Naive thymus-derived CD4-positive, alpha-beta T cell (primary cell): ENCODE data around the gene GLRA1. TPM values are rescaled to one million over a fixed set of nuclear protein-coding genes. Genes with fewer than 3 reads are reported as not detected.
A peak's percentile ranks its signal among the peaks of the same experiment; 100 is the strongest.

Source experiments
- ATAC-seq: fragments of 150-1000 bp; cut with Tn5 transposase; 2 replicates; pipeline ENCODE4 v1.10.0; 2021; ENCODE audit warnings: mild to moderate bottlenecking, moderate library complexity
- CTCF ChIA-PET: fragments of 350-600 bp; sonication (Branson Sonifier 250); formaldehyde crosslinking; loops from one replicate; lab custom pipeline; 2021; ENCODE audit warnings: antibody characterized with exemption; lab: Charles Lee
- POLR2A ChIA-PET: fragments of 350-600 bp; sonication (Branson Sonifier 250); formaldehyde crosslinking; loops from one replicate; lab custom pipeline; 2021; ENCODE audit warnings: antibody characterized with exemption, inconsistent platforms; lab: Charles Lee
- DNase-seq, 9 donors: peaks; one replicate each; pipeline versions ENCODE4 v3.0.0 to v3.0.0-alpha.2; 2020 to 2022; ENCODE audit warnings: mixed read lengths in 1 of 9
- H3K27ac ChIP-seq: one replicate; pipeline ENCODE4 v1.7.0; 2013; ENCODE audit warnings: mild to moderate bottlenecking, low read depth, low read length, moderate library complexity
- H3K27me3 ChIP-seq, 2 donors: one replicate each; pipeline ENCODE4 v1.7.0; 2013; ENCODE audit warnings: low read length in 2 of 2, mild to moderate bottlenecking in 2 of 2, moderate library complexity in 2 of 2; ENCODE audit not compliant: control insufficient read depth in 2 of 2, insufficient read depth in 2 of 2
- H3K36me3 ChIP-seq, 3 experiments: 1 replicate in 2 of 3; 2 replicates in 1 of 3; pipeline ENCODE4 v1.7.0; 2013; ENCODE audit warnings: low read length in 3 of 3, mild to moderate bottlenecking in 3 of 3, moderate library complexity in 1 of 3; ENCODE audit not compliant: insufficient read depth in 3 of 3, control insufficient read depth in 2 of 3
- H3K4me1 ChIP-seq, 2 donors: one replicate each; pipeline ENCODE4 v1.7.0; 2013; ENCODE audit warnings: low read length in 2 of 2, mild to moderate bottlenecking in 2 of 2, moderate library complexity in 1 of 2; ENCODE audit not compliant: control insufficient read depth in 2 of 2, insufficient read depth in 2 of 2
- H3K4me3 ChIP-seq: 2 replicates; pipeline ENCODE4 v1.7.0; 2013; ENCODE audit warnings: mild to moderate bottlenecking, low read length
- H3K9me3 ChIP-seq, 3 experiments: 1 replicate in 2 of 3; 2 replicates in 1 of 3; pipeline ENCODE4 v1.7.0; 2013; ENCODE audit warnings: low read length in 3 of 3; ENCODE audit not compliant: control insufficient read depth in 2 of 3
- H3K27ac Mint-ChIP-seq, 9 donors: one replicate each; pipeline ENCODE4 v1.8.0; 2020 to 2022; ENCODE audit warnings: mixed read lengths in 9 of 9, mild to moderate bottlenecking in 8 of 9, moderate library complexity in 5 of 9, inconsistent platforms in 2 of 9
- H3K27me3 Mint-ChIP-seq, 5 donors: one replicate each; pipeline ENCODE4 v1.8.0; 2021 to 2022; ENCODE audit warnings: mixed read lengths in 5 of 5, mild to moderate bottlenecking in 1 of 5
- H3K36me3 Mint-ChIP-seq, 5 donors: one replicate each; pipeline ENCODE4 v1.8.0; 2020 to 2022; ENCODE audit warnings: mixed read lengths in 5 of 5, mild to moderate bottlenecking in 3 of 5, inconsistent platforms in 1 of 5
- H3K4me1 Mint-ChIP-seq, 7 donors: one replicate each; pipeline ENCODE4 v1.8.0; 2020 to 2022; ENCODE audit warnings: mixed read lengths in 7 of 7, mild to moderate bottlenecking in 3 of 7, inconsistent platforms in 1 of 7
- H3K4me3 Mint-ChIP-seq, 10 donors: one replicate each; pipeline ENCODE4 v1.8.0; 2020 to 2022; ENCODE audit warnings: mild to moderate bottlenecking in 10 of 10, mixed read lengths in 10 of 10, moderate library complexity in 6 of 10, inconsistent platforms in 2 of 10
- H3K9me3 Mint-ChIP-seq, 11 donors: one replicate each; pipeline ENCODE4 v1.8.0; 2020 to 2022; ENCODE audit warnings: mixed read lengths in 11 of 11, mild to moderate bottlenecking in 4 of 11, inconsistent platforms in 1 of 11, moderate library complexity in 1 of 11
- intact Hi-C, 2 donors: fragments of 100-400 bp; cut with micrococcal nuclease; formaldehyde crosslinking; loops; one replicate each; pipeline ENCODE4 v1.15.1; 2023
- polyA plus RNA-seq, 2 donors: library from polyadenylated mRNA; unstranded; fragments of 300-500 nt; fragmentation: Illumina TruSeq; gene quantifications; one replicate each; pipeline ENCODE4 v1.2.3, GENCODE V29; 2021
- total RNA-seq, 6 experiments: library from RNA in 5 of 6; stranded (reverse) in 5 of 6; gene quantifications; 1 replicate in 5 of 6; 2 replicates in 1 of 6; pipeline ENCODE4 v1.2.3 and lab custom pipeline; 2021 to 2026

Gene GLRA1
- total RNA-seq (not detected), polyA plus RNA-seq (not detected), total RNA-seq (lab: John Stamatoyannopoulos, UW) (not detected)

DNA sequence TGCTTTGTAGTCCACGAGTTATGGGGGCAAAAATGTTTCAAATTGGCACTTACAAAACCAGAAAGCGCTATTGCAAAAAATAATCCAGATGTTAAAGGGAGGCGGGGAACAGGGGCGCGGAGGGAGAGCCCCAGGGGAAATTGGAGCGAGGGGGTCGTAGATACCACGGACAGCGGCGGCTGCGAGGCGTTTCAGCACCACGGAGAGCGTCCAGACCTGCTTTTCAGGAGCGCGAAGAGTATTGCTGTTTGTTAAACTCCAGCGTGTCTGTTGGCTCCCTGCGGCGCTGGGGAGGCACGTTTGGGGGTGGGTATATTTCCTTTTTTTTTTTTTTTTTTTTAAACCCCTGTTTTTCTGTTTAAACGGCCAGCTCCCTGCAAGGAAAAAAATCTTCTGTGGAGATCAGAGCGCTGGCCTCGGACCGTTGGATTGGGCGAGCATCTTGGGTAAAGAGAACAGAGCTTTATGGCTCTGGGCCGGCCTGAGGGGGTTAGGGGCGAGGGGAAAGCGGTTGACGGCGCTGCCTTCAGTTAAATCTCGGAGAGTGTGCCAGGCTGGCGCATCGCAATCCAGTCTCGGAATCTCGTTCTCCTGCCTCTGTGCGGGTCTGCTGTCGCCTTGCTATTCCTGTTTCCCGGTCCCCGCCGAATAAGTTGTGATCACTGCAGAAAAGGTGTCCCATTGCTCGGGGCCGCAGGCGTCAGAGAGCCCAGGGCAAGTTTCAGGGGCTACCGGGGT lies at the start of gene GLRA1:
TSS of gene GLRA1 (minus strand) at position 288 of the 738 bp plus-strand sequence. CDS start 302 bp downstream, outside the sequence.
- peaks cover 0 to 10% of the 10 kb centered on the region in 2 donors for H3K27me3 ChIP-seq
- peaks cover 0 to 4% (median 3%) of the 10 kb centered on the region in 5 donors for H3K36me3 Mint-ChIP-seq
- H3K4me1 Mint-ChIP-seq = peaks cover 0 to 7% (median 0%) of the 10 kb centered on the region in 7 donors
- peak within 1 kb of the TSS in 1 of 10 donors; percentile 32 for H3K4me3 Mint-ChIP-seq
- peak within 1 kb of the TSS in 1 of 9 donors; percentile 20 for H3K27ac Mint-ChIP-seq
- ChIA-PET CTCF (no interaction called here), POLR2A (no interaction called here)
- ATAC-seq = peak; percentile 67
- no peaks in the 10 kb centered on the region for H3K9me3 ChIP-seq
- H3K36me3 ChIP-seq = no peaks in the 10 kb centered on the region
- peaks cover 19 to 68% (median 45%) of the 10 kb centered on the region in 5 donors for H3K27me3 Mint-ChIP-seq
- no peak within 1 kb of the TSS for H3K27ac ChIP-seq
- no peaks in the 10 kb centered on the region for H3K4me1 ChIP-seq
- peaks cover 0 to 35% (median 12%) of the 10 kb centered on the region in 11 donors for H3K9me3 Mint-ChIP-seq
- H3K4me3 ChIP-seq = no peak within 1 kb of the TSS
- DNase-seq = peak; percentile 17 to 56 (median 44)
- intact Hi-C loops = no loop called here

DNA sequence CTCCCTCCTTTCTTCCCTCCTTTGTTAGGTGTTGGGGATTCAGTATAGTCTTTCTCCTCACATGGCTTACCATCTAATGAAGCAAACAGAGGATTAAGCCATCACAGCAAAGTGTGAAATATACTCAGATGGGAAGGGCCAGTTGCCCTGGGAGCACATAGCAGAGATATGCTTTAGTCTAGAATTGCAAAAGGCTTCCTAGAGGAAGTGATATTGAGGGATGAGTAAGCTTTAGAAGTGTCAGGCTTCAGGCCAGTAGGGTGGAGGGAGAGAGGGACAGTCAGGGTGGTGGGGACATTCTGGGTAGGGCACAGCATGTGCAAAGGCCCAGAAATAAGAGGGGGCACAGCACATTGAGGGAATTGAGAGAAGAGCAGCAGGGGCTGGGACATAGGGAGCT lies 46.2 kb upstream of the GLRA1 start:
- ChIA-PET CTCF (no interaction called here), POLR2A (no interaction called here)
- no peaks in the 10 kb centered on the region for H3K9me3 ChIP-seq
- no peaks in the 10 kb centered on the region for H3K36me3 ChIP-seq
- Mint-ChIP-seq H3K27ac (no peak overlapping the region), H3K4me1 (peaks cover 0 to 3% (median 0%) of the 10 kb centered on the region in 7 donors), H3K9me3 (peaks cover 0 to 3% (median 0%) of the 10 kb centered on the region in 11 donors), H3K27me3 (no peaks in the 10 kb centered on the region), H3K4me3 (no peak overlapping the region), H3K36me3 (no peaks in the 10 kb centered on the region)
- DNase-seq (no peak), ATAC-seq (no peak)
- H3K4me3 ChIP-seq = no peak overlapping the region
- H3K27me3 ChIP-seq = no peaks in the 10 kb centered on the region
- H3K4me1 ChIP-seq = no peaks in the 10 kb centered on the region
- H3K27ac ChIP-seq = no peak overlapping the region
- intact Hi-C loops = no loop called here

DNA sequence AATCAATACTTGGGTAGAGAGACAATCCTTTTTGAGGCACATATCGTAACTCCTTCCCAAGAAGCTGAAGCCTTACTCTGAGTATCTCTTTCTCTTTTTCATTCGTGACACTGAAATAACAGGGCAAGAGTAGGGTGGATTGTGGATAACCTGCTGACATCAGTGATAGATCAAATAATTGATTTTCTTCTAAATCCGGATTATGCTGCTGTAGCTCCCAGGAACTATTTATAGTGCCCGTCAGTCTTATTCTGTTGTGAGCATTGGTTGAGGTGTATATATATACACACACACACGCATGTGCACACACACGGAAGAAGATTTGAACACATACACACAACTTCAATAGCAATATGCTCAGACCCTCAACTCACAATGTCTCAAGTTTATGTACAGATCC lies 43.2 kb upstream of the GLRA1 start:
- ChIA-PET CTCF (no interaction called here), POLR2A (interaction anchor here (0.9 kb wide), 1 partner anchor 17 kb away, joined by 3 read pairs; no protein-coding TSS in a partner anchor)
- H3K27ac Mint-ChIP-seq = no peak overlapping the region
- H3K27ac ChIP-seq = no peak overlapping the region
- no peaks in the 10 kb centered on the region for H3K36me3 ChIP-seq
- no peaks in the 10 kb centered on the region for H3K27me3 Mint-ChIP-seq
- no peaks in the 10 kb centered on the region for H3K4me1 ChIP-seq
- H3K27me3 ChIP-seq = no peaks in the 10 kb centered on the region
- no peak overlapping the region for H3K4me3 ChIP-seq
- H3K4me1 Mint-ChIP-seq = peaks cover 0 to 6% (median 0%) of the 10 kb centered on the region in 7 donors
- no peaks in the 10 kb centered on the region for H3K9me3 ChIP-seq
- peaks cover 0 to 3% (median 0%) of the 10 kb centered on the region in 11 donors for H3K9me3 Mint-ChIP-seq
- ATAC-seq (no peak), DNase-seq (no peak)
- intact Hi-C loops = no loop called here
- peaks cover 0 to 3% (median 0%) of the 10 kb centered on the region in 5 donors for H3K36me3 Mint-ChIP-seq
- no peak overlapping the region for H3K4me3 Mint-ChIP-seq

DNA sequence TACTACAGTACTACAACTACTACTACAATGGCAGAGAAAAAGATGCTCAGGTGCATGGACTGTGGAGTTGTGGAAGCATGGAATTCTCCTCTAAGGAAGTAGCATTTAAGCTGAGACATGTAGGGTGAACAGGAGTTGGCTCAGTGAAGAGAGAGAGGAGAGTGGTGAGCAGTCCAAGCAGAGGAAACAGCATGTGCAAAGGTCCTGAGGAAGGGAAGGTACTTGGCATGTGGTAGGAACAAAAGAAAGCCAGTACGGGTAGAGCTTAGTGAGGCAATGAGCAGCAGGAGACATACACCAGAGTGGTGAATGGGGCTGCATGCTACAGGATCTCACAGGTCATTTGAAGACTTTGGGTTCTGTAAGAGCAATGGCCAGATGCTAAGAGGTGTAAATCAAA lies 41.4 kb upstream of the GLRA1 start:
- POLR2A ChIA-PET = no interaction called here

DNA sequence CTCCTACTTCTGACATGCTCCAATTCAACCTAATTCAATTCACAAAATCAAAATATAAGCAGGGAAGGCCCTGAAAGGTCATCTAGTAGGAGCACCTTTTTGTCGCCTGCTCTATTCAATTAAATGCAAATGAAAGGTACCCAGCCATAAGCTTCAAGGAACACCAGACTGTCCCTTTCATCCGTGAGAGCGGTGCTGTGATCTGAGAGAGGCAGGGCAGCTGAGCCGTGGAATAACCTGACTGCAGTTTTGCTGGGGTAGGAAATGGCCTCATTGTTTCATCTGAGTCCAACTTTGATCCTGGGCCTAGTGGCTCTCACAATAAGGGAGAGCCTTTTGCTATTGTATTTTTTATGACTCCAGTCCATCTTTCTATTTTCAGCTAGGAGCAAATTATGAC lies 39.8 kb upstream of the GLRA1 start:
- no peaks in the 10 kb centered on the region for H3K4me1 ChIP-seq
- no peaks in the 10 kb centered on the region for H3K27me3 ChIP-seq
- Mint-ChIP-seq H3K36me3 (peaks cover 0 to 4% (median 0%) of the 10 kb centered on the region in 5 donors), H3K9me3 (peaks cover 0 to 3% (median 0%) of the 10 kb centered on the region in 11 donors), H3K4me3 (no peak overlapping the region), H3K4me1 (peaks cover 0 to 5% (median 2%) of the 10 kb centered on the region in 7 donors), H3K27me3 (peaks cover 0 to 4% (median 0%) of the 10 kb centered on the region in 5 donors), H3K27ac (no peak overlapping the region)
- no peak for DNase-seq
- no peak overlapping the region for H3K27ac ChIP-seq
- H3K9me3 ChIP-seq = no peaks in the 10 kb centered on the region
- H3K36me3 ChIP-seq = no peaks in the 10 kb centered on the region
- ATAC-seq = no peak
- intact Hi-C loops = no loop called here
- ChIA-PET CTCF (no interaction called here), POLR2A (no interaction called here)
- no peak overlapping the region for H3K4me3 ChIP-seq

More for the DNA sequence above, 41.4 kb upstream of the GLRA1 start:
- intact Hi-C loops = no loop called here
- Mint-ChIP-seq H3K27ac (no peak overlapping the region), H3K4me1 (peaks cover 0 to 4% (median 0%) of the 10 kb centered on the region in 7 donors), H3K4me3 (no peak overlapping the region), H3K36me3 (peaks cover 0 to 4% (median 0%) of the 10 kb centered on the region in 5 donors), H3K9me3 (peaks cover 0 to 3% (median 0%) of the 10 kb centered on the region in 11 donors), H3K27me3 (peaks cover 0 to under 1% (median 0%) of the 10 kb centered on the region in 5 donors)
- ATAC-seq = no peak
- Histone ChIP-seq H3K9me3 (no peaks in the 10 kb centered on the region), H3K4me1 (no peaks in the 10 kb centered on the region), H3K4me3 (no peak overlapping the region), H3K27me3 (no peaks in the 10 kb centered on the region), H3K36me3 (no peaks in the 10 kb centered on the region), H3K27ac (no peak overlapping the region)
- CTCF ChIA-PET = no interaction called here
- no peak for DNase-seq

DNA sequence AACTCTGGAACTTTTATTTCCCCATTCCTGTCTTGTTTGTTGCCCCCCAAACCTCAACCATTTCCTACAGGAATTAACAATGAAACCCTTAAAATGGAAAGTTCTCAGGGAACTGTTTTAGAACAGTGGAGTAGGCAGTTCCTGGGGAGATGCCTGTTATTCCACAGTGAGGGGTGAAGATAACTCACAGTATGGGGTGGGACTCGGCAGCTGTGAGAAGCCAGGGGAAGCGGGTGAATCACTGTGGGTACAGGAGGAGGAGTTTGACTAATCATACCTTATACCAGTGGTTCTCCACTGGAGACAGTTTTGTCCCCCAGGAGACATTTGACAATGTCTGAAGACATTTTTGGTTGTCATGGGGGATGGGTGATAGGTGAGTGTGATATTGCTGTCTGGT lies 36.9 kb upstream of the GLRA1 start:
- intact Hi-C loops = no loop called here
- no peak overlapping the region for H3K4me3 Mint-ChIP-seq
- no peak for DNase-seq
- no peaks in the 10 kb centered on the region for H3K27me3 ChIP-seq
- peaks cover 0 to 4% (median 0%) of the 10 kb centered on the region in 5 donors for H3K36me3 Mint-ChIP-seq
- no peak overlapping the region for H3K27ac Mint-ChIP-seq
- H3K9me3 ChIP-seq = no peaks in the 10 kb centered on the region
- H3K4me3 ChIP-seq = no peak overlapping the region
- H3K27me3 Mint-ChIP-seq = peaks cover 0 to 4% (median 0%) of the 10 kb centered on the region in 5 donors
- H3K27ac ChIP-seq = no peak overlapping the region
- H3K9me3 Mint-ChIP-seq = peaks cover 0 to 3% (median 0%) of the 10 kb centered on the region in 11 donors
- CTCF ChIA-PET = no interaction called here
- peaks cover 6 to 14% of the 10 kb centered on the region in 2 donors for H3K4me1 ChIP-seq
- POLR2A ChIA-PET = no interaction called here
- peaks cover 6 to 29% (median 17%) of the 10 kb centered on the region in 7 donors for H3K4me1 Mint-ChIP-seq
- no peaks in the 10 kb centered on the region for H3K36me3 ChIP-seq
- ATAC-seq = no peak
